ENCODE data around the gene TRAIP.

GRCh38 chr3:49799761-49800160 lies 56.6 kb downstream of the TRAIP start, which contains the start of gene CDHR4:
- no peak for TF ChIP-seq NFRKB (IDR thresholded peaks at IDR 0.05)
- TF ChIP-seq ZNF384 (IDR thresholded peaks at IDR 0.05) = no peak
- TF ChIP-seq BHLHE40 (IDR thresholded peaks at IDR 0.05; ENCODE audit: borderline replicate concordance) = no peak
- TF ChIP-seq SUZ12 (IDR thresholded peaks at IDR 0.05) = no peak
- TF ChIP-seq TARDBP (IDR thresholded peaks at IDR 0.05) = no peak
- no peak for TF ChIP-seq ARNT (IDR thresholded peaks at IDR 0.05)
- TF ChIP-seq SP1 (IDR thresholded peaks at IDR 0.05) = no peak
- no peak for TF ChIP-seq FOXM1 (IDR thresholded peaks at IDR 0.05; ENCODE audit: borderline replicate concordance)
- no peak for TF ChIP-seq FOXK2 (IDR thresholded peaks at IDR 0.05)
- TF ChIP-seq ELF4 (IDR thresholded peaks at IDR 0.05) = no peak
- no peak for TF ChIP-seq FOXA1 (IDR thresholded peaks at IDR 0.05)
- no peak for TF ChIP-seq HDGF (IDR thresholded peaks at IDR 0.05; ENCODE audit: borderline replicate concordance)
- TF ChIP-seq CTBP1 (IDR thresholded peaks at IDR 0.05; ENCODE audit: borderline replicate concordance) = no peak
